GM12801 (cell line): Measurements from ENCODE around the gene R3HDML.

Source experiments
- TF ChIP-seq, protein P1 (sequence below): IDR thresholded peaks from one replicate; pipeline ENCODE4 v1.5.1; 2011; ENCODE audit warnings: control low read depth; ENCODE audit not compliant: insufficient read length; ENCODE audit errors: extremely low read depth

Gene R3HDML, protein sequence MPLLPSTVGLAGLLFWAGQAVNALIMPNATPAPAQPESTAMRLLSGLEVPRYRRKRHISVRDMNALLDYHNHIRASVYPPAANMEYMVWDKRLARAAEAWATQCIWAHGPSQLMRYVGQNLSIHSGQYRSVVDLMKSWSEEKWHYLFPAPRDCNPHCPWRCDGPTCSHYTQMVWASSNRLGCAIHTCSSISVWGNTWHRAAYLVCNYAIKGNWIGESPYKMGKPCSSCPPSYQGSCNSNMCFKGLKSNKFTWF

GRCh38 chr20:44336725-44337380, at the start of gene R3HDML:
Gene R3HDML (plus strand): TSS chr20:44337043. CDS start chr20:44337158, 115 bp downstream.
- TF ChIP-seq, protein P1, sequence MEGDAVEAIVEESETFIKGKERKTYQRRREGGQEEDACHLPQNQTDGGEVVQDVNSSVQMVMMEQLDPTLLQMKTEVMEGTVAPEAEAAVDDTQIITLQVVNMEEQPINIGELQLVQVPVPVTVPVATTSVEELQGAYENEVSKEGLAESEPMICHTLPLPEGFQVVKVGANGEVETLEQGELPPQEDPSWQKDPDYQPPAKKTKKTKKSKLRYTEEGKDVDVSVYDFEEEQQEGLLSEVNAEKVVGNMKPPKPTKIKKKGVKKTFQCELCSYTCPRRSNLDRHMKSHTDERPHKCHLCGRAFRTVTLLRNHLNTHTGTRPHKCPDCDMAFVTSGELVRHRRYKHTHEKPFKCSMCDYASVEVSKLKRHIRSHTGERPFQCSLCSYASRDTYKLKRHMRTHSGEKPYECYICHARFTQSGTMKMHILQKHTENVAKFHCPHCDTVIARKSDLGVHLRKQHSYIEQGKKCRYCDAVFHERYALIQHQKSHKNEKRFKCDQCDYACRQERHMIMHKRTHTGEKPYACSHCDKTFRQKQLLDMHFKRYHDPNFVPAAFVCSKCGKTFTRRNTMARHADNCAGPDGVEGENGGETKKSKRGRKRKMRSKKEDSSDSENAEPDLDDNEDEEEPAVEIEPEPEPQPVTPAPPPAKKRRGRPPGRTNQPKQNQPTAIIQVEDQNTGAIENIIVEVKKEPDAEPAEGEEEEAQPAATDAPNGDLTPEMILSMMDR: no peak

DNA sequence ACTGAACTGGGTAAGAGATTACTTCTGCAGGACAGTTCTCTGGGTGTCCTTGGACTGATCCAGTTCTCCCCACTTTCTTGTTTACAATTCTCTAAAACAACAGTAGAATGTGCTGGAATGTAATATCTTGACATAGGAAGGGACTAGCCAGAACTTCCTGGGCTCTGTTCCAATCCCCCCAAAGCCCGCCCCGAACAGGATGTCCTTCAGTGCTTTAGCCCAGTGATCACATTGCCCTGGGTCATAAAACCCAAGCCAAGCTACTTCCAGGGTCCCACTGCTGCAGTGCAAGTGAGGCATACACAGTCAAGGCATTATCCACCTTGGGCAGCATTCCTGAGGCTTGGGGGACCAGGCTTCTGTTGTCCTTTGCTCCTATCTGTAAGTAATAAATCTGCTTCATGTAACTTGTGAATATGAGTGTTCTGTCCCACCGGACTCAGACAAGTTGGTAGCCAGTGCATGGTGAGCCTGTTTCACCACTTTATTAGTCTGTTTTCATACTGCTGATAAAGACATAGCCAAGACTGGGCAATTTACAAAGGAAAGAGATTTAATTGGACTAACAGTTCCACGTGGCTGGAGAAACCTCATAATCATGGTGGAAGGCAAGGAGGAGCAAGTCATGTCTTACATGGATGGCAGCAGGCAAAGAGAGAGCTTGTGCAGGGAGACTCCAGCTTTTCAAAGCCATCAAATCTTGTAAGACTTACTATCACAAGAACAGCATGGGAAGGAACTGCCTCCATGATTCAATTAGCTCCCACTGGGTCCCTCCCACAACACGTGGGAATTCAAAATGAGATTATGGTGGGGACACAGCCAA, 49.4 kb upstream of the R3HDML start:
- TF ChIP-seq, protein P1: no peak

- TF ChIP-seq, protein P1: no peak
Measured at GRCh38 chr20:44288252-44288651, 48.6 kb upstream of the R3HDML start.

- TF ChIP-seq, protein P1: no peak
Measured at GRCh38 chr20:44291754-44292153, 45.1 kb upstream of the R3HDML start.

DNA sequence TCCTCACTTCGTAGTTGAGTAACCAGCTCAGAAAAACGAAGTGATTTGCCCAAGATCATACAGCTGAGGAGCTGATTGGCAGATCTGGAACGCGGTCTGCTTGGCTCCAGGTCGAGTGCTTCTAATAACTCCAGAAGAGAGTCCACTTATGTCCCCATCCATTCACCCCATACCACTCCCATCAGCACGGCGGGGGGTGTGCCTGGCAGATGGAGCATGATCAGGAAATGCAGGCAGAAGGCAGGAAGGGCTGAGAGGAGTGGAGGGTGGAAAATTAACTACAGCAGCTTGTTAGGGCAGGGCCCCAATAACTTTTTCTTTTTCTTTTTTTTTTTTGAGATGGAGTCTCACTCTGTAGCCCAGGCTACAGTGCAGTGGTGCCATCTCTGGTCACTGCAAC, 40.8 kb upstream of the R3HDML start:
- TF ChIP-seq, protein P1: no peak

- TF ChIP-seq, protein P1: no peak
Measured at GRCh38 chr20:44297721-44298120, 39.1 kb upstream of the R3HDML start.

GRCh38 chr20:44301285-44301684, 35.6 kb upstream of the R3HDML start:
- TF ChIP-seq, protein P1: no peak
